Measurements from ENCODE around the gene BCL2L13. TPM values are rescaled to one million over a fixed set of nuclear protein-coding genes. Genes with fewer than 3 reads are reported as not detected.

The BCL2L13 gene
- total RNA-seq, 2 donors from 2014 or later: 64.7 to 67.9 TPM

GRCh38 chr22:17700778-17701177, 62.2 kb downstream of the BCL2L13 start:
- TF ChIP-seq POLR2AphosphoS5 (IDR thresholded peaks at IDR 0.05): no peak
- intact Hi-C loops (cut with DNase I): no loop called here

GRCh38 chr22:17703811-17704210, 65.3 kb downstream of the BCL2L13 start:
- Histone ChIP-seq H3K4me1 (replicated peaks) (no peaks in the 10 kb centered on the region), H3K27me3 (replicated peaks; ENCODE audit: insufficient read depth) (no peaks in the 10 kb centered on the region), H3K27ac (no peak overlapping the region), H3K4me3 (no peak overlapping the region), H3K9me3 (no peaks in the 10 kb centered on the region), H3K36me3 (no peaks in the 10 kb centered on the region)
- DNase-seq (ENCODE audit: low spot score): no peak
- TF ChIP-seq POLR2AphosphoS5 (IDR thresholded peaks at IDR 0.05): no peak
- no peak for TF ChIP-seq CTCF (IDR thresholded peaks at IDR 0.05)
- no peak for TF ChIP-seq POLR2A (IDR thresholded peaks at IDR 0.05)
- intact Hi-C loops (cut with DNase I): no loop called here
- WGBS: 98% methylated on average over 2 of the region's 2 CpGs

More at GRCh38 chr22:17700778-17701177, 62.2 kb downstream of the BCL2L13 start:
- H3K4me3 ChIP-seq: no peak overlapping the region
- no peak overlapping the region for H3K27ac ChIP-seq
- no peak for DNase-seq (ENCODE audit: low spot score)
- no peaks in the 10 kb centered on the region for H3K4me1 ChIP-seq (replicated peaks)
- WGBS: 22% methylated on average over 3 of the region's 3 CpGs
- no peaks in the 10 kb centered on the region for H3K27me3 ChIP-seq (replicated peaks; ENCODE audit: insufficient read depth)
- H3K9me3 ChIP-seq: no peaks in the 10 kb centered on the region
- H3K36me3 ChIP-seq: no peaks in the 10 kb centered on the region

GRCh38 chr22:17705546-17705945, 67.0 kb downstream of the BCL2L13 start:
- peak overlapping the region in 1 of 2 donors; percentile 79 for H3K27ac ChIP-seq
- no peaks in the 10 kb centered on the region for H3K36me3 ChIP-seq
- no peak for DNase-seq (ENCODE audit: low spot score)
- WGBS: 94% methylated on average over 7 of the region's 7 CpGs
- intact Hi-C loops (cut with DNase I): no loop called here
- H3K9me3 ChIP-seq: no peaks in the 10 kb centered on the region
- no peaks in the 10 kb centered on the region for H3K27me3 ChIP-seq (replicated peaks; ENCODE audit: insufficient read depth)
- H3K4me1 ChIP-seq (replicated peaks): no peaks in the 10 kb centered on the region
- no peak for TF ChIP-seq CTCF (IDR thresholded peaks at IDR 0.05)
- H3K4me3 ChIP-seq: no peak overlapping the region

- H3K27ac ChIP-seq: peak overlapping the region; percentile 72 to 79
- intact Hi-C loops (cut with DNase I): no loop called here
- DNase-seq (ENCODE audit: low spot score): peak; percentile 68
- H3K27me3 ChIP-seq (replicated peaks; ENCODE audit: insufficient read depth): no peaks in the 10 kb centered on the region
- no peaks in the 10 kb centered on the region for H3K4me1 ChIP-seq (replicated peaks)
- WGBS: 26% methylated on average over 9 of the region's 9 CpGs
- TF ChIP-seq POLR2A (IDR thresholded peaks at IDR 0.05): peak; percentile 29
- TF ChIP-seq POLR2AphosphoS5 (IDR thresholded peaks at IDR 0.05): peak; percentile 87
- no peak for TF ChIP-seq CTCF (IDR thresholded peaks at IDR 0.05)
- H3K36me3 ChIP-seq: no peaks in the 10 kb centered on the region
- peak overlapping the region; percentile 11 to 23 for H3K4me3 ChIP-seq
- H3K9me3 ChIP-seq: no peaks in the 10 kb centered on the region
These were observed 67.7 kb downstream of the BCL2L13 start for GRCh38 chr22:17705951-17706900.

GRCh38 chr22:17706947-17707346, 68.4 kb downstream of the BCL2L13 start:
- Histone ChIP-seq H3K9me3 (no peaks in the 10 kb centered on the region), H3K27me3 (replicated peaks; ENCODE audit: insufficient read depth) (no peaks in the 10 kb centered on the region), H3K4me3 (peak overlapping the region; percentile 11 to 23), H3K36me3 (no peaks in the 10 kb centered on the region), H3K4me1 (replicated peaks) (no peaks in the 10 kb centered on the region), H3K27ac (peak overlapping the region; percentile 72 to 79)
- TF ChIP-seq POLR2AphosphoS5 (IDR thresholded peaks at IDR 0.05): no peak
- TF ChIP-seq POLR2A (IDR thresholded peaks at IDR 0.05): no peak
- TF ChIP-seq CTCF (IDR thresholded peaks at IDR 0.05): no peak
- intact Hi-C loops (cut with DNase I): no loop called here
- WGBS: 93% methylated on average over 1 of the region's 1 CpG
- no peak for DNase-seq (ENCODE audit: low spot score)
